Left kidney (tissue), 2 donors: ENCODE data around the gene CLCNKA. TPM values are rescaled to one million over a fixed set of nuclear protein-coding genes. Genes with fewer than 3 reads are reported as not detected.

Experiments used
- DNase-seq: peaks from one replicate; pipeline ENCODE4 v3.0.0-alpha.2; 2013
- polyA plus RNA-seq: library from polyadenylated mRNA; unstranded; fragments of 120-200 nt; gene quantifications from one replicate; pipeline ENCODE4 v1.2.1, GENCODE V29; 2013; ENCODE audit not compliant: insufficient read length

Gene CLCNKA
- polyA plus RNA-seq, 1 donor: 9.8 TPM

DNA sequence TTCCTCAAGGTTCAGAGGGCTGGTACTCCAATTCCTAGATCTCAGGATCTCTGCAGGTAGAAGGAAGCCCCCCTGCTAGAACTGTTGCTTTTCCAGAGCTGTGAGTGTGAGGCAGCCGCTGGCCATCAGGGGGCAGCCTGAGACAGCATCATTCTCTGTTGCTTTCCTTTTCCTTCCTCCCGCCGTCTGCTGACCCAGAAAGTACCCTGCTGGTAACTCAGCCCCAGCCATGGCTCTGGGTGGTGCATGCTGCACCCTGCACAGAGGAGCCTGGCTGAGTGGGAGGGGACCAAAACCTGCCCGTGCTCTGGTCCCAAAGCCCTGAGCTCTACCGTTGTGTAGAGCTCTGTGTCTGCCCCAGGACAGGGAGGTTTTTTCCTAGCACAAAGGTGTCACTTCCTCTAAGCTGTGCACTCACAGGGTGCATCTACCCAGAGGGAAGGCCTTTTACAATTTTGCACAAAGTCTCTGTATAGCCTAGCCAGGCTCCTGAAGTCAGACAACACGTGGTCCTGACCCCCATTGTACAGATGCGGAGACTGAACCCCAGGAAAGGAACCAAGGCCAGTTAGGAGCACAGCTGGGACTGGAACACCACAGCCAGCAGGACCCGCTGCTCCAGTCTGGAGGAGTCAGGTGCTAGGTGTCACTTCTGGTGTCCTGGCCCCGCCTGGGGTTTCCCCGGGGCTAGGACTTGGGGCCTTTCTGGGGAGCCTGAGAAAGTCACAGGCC lies 57.3 kb downstream of the CLCNKA start:
- peak; percentile 80 for DNase-seq

GRCh38 chr1:16080422-16081150 lies 58.8 kb downstream of the CLCNKA start:
- DNase-seq: no peak

- no peak for DNase-seq
These were observed 59.8 kb downstream of the CLCNKA start for GRCh38 chr1:16081636-16082035.

DNA sequence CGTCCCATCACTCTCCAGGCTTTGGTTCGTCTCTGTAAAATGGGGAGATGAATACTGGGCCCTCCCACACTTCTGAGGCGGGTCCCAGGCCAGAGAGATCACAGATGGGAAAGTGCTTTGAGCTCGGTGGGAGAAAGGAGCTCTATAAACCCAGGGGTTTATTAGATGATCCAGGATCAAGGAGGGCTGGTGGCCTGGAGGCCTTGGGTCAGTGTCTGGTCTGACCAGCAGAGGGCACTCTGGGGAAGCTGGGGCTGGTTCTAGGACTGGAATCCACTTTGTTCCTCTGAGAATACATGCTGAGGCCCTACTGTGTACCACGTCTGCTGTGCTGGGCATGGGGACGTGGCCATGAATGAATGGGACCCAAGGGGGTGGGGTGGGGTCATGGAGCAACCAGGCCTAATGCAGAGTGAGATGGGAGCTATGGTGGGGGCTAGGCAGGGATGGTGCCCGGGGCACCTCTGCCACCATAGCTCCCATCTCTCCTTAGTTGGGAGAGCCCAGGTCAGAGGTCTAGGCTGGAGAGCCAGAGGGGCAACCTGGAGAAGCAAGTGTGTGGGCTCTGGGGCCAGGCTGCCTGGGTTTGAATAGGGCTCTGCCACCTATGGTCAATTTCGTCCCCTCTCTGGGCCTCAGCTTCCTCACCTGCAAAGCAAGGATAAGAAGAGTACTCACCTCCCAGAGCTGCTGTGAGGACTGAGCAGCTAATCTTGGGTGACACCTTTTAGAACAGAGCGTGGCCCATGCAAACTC lies 60.6 kb downstream of the CLCNKA start:
- DNase-seq: peak; percentile 45

DNA sequence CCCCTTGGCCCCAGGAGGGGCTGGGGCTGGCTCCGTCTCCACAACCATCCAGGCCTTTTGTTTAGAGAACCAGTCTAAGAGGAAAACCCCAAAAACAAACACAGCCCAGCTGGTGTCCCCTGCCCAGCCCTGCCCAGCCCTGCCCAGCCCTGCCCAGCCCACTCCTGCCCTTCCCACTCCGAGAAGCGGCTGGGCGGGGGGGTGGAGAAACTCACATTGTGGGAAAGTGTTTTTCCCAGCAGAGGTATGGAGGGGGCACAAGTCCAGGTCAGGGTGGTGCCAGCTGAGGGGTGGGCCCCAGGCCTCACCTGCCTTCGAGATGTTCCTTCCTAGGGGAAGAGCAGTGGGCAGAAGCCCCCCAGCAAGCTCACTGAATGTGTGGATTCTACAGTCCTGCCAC lies 61.6 kb downstream of the CLCNKA start:
- no peak for DNase-seq

Other genes with a start within 250 kb of the CLCNKA start
- 3.1 TPM for gene UQCRHL, start 214.4 kb upstream of the CLCNKA start, polyA plus RNA-seq
- 68.7 TPM for gene SPEN, start 174.3 kb upstream of the CLCNKA start, polyA plus RNA-seq
- 30.6 TPM for gene ZBTB17, start 45.9 kb upstream of the CLCNKA start, polyA plus RNA-seq
- gene SRARP, start 17.8 kb upstream of the CLCNKA start, polyA plus RNA-seq: 0.23 TPM
- gene HSPB7, start 4.0 kb upstream of the CLCNKA start, polyA plus RNA-seq: 2.5 TPM
- 37.2 TPM for gene CLCNKB, start 21.7 kb downstream of the CLCNKA start, polyA plus RNA-seq
- 1.3 TPM for gene FAM131C, start 51.6 kb downstream of the CLCNKA start, polyA plus RNA-seq
- gene EPHA2, start 134.0 kb downstream of the CLCNKA start, polyA plus RNA-seq: 15.4 TPM
- gene ARHGEF19, start 190.6 kb downstream of the CLCNKA start, polyA plus RNA-seq: 21.1 TPM
- 4.8 TPM for gene CPLANE2, start 215.1 kb downstream of the CLCNKA start, polyA plus RNA-seq